ENCODE data around the gene CWC25. TPM values are rescaled to one million over a fixed set of nuclear protein-coding genes. Genes with fewer than 3 reads are reported as not detected.
A peak's percentile ranks its signal among the peaks of the same experiment; 100 is the strongest.

The CWC25 gene
- total and polyA plus RNA-seq, 2 of the 13 experiments (the other 11 are each of a cell fraction or from before 2014, with no cell fraction given), result 15.6 to 22.7 TPM

- WGBS (ENCODE audit: low lambda C conversion rate), result 78% methylated on average over 7 of the region's 7 CpGs
- H3K36me3 ChIP-seq (replicated peaks in 1 of 2; ENCODE audit: control insufficient read depth in 1 of 2, insufficient read depth in 2 of 2, low read length in 2 of 2), result peaks cover 65 to 87% of the 10 kb centered on the region in 2 experiments
- BruUV-seq (replicated peaks), result no TSS peak
- TF ChIP-seq DNMT1 (CRISPR knock-in tag; IDR thresholded peaks at IDR 0.05) (no peak), AGO2 (optimal IDR thresholded peaks at IDR 0.05; ENCODE audit: low read depth, low read length) (no peak), ETV5 (CRISPR knock-in tag; IDR thresholded peaks at IDR 0.05; ENCODE audit: borderline replicate concordance) (no peak), NFYB (CRISPR knock-in tag; IDR thresholded peaks at IDR 0.05) (no peak)
- TF ChIP-seq, protein P1, sequence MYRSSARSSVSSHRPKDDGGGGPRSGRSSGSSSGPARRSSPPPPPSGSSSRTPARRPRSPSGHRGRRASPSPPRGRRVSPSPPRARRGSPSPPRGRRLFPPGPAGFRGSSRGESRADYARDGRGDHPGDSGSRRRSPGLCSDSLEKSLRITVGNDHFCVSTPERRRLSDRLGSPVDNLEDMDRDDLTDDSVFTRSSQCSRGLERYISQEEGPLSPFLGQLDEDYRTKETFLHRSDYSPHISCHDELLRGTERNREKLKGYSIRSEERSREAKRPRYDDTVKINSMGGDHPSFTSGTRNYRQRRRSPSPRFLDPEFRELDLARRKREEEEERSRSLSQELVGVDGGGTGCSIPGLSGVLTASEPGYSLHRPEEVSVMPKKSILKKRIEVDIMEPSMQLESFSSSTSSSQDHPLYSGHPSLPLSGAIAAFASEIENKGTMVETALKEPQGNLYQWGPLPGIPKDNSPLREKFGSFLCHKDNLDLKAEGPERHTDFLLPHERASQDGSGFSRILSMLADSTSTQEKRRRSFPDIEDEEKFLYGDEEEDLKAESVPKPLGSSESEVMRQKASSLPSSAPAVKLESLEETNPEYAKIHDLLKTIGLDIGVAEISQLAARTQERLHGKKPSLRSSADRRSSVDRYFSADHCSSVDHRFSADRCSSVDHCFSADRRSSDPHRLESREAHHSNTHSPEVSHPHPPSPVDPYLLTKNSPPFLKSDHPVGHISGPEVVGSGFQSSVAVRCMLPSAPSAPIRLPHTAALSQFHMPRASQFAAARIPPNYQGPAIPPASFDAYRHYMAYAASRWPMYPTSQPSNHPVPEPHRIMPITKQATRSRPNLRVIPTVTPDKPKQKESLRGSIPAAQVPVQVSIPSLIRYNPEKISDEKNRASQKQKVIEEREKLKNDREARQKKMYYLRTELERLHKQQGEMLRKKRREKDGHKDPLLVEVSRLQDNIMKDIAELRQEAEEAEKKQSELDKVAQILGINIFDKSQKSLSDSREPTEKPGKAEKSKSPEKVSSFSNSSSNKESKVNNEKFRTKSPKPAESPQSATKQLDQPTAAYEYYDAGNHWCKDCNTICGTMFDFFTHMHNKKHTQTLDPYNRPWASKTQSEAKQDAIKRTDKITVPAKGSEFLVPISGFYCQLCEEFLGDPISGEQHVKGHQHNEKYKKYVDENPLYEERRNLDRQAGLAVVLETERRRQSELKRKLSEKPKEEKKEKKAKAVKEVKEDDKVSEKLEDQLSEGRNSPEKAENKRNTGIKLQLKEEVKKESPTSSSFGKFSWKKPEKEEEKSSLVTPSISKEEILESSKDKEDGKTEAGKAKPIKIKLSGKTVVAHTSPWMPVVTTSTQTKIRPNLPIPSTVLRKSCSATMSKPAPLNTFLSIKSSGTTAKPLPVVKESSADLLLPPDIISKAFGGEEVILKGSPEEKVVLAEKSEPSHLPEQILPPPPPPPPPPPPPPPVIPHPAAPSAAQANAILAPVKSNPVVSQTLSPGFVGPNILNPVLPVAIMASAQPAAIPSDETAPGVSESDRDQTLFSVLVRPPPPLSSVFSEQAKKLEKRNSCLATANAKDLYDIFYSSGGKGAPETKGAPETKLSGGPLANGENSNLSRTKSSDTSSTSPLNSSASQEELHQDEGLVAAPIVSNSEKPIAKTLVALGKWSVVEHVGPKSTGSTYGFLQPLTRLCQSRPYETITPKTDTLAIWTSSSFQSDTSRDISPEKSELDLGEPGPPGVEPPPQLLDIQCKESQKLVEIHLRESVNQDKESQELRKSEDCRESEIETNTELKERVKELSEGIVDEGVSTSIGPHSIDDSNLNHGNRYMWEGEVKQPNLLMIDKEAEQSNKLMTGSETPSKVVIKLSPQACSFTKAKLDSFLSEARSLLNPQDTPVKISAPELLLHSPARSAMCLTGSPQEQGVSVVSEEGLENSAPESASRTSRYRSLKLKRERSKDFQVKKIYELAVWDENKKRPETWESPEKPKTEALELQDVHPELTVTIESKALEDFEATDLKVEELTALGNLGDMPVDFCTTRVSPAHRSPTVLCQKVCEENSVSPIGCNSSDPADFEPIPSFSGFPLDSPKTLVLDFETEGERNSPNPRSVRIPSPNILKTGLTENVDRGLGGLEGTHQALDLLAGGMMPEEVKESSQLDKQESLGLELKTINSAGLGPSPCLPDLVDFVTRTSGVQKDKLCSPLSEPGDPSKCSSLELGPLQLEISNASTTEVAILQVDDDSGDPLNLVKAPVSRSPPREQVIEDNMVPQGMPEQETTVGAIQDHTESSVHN (CRISPR knock-in tag; IDR thresholded peaks at IDR 0.05), result no peak
- H3K27ac ChIP-seq (ENCODE audit: extremely low read length, insufficient read depth, low read length), result no peak overlapping the region
- H3K79me2 ChIP-seq (ENCODE audit: insufficient read depth, low read length), result no peaks in the 10 kb centered on the region
- DNase-seq (ENCODE audit: low spot score) (no peak), ATAC-seq (peak; percentile 34; the same call in 1 of the 3 replicates), FAIRE-seq (no peak)
- no peak overlapping the region for H2AFZ ChIP-seq (ENCODE audit: low read length)
- H3K9ac ChIP-seq (ENCODE audit: insufficient read depth, low read depth, low read length), result no peak overlapping the region
- intact Hi-C loops (cut with micrococcal nuclease; ENCODE audit: unreplicated experiment), result no loop called here
- in situ Hi-C loops (cut with HindIII; ENCODE audit: extremely low pct_ligation_motif_present, low pct_unique_long_range_greater_than_20kb), result no loop called here
- H3K4me3 ChIP-seq (replicated peaks in 1 of 3; ENCODE audit: insufficient read depth in 1 of 3, low read depth in 2 of 3, low read length in 3 of 3), result no peak overlapping the region
- no peaks in the 10 kb centered on the region for H3K27me3 ChIP-seq (ENCODE audit: control insufficient read depth in 1 of 2, insufficient read depth in 2 of 2, low read length in 2 of 2)
- no peaks in the 10 kb centered on the region for H3K4me1 ChIP-seq (ENCODE audit: insufficient read depth, low read length)
- no peaks in the 10 kb centered on the region for H4K20me1 ChIP-seq (ENCODE audit: insufficient read depth, low read length)
- no peak overlapping the region for H3K4me2 ChIP-seq (ENCODE audit: low read depth, low read length)
- POLR2A ChIA-PET, result interaction anchor here (0.7 kb wide), 1 partner anchor 21 kb away, joined by 3 read pairs; the partner anchor contains the start of gene PIP4K2B
- CTCF ChIA-PET (ENCODE audit: low intra/inter-chr PET ratio, low total read pairs), result no interaction called here
- H3K9me3 ChIP-seq (ENCODE audit: low read length), result no peaks in the 10 kb centered on the region
Measured at GRCh38 chr17:38777641-38778250, 47.4 kb downstream of the CWC25 start.

Measured in HepG2 (cell line).